Uterus (tissue), 4 donors: ENCODE data around the gene ZNF777. TPM values are rescaled to one million over a fixed set of nuclear protein-coding genes. Genes with fewer than 3 reads are reported as not detected.
"Not testable (repeated sequence)": the region's sequence is repeated elsewhere in the genome, so short reads cannot be mapped to it uniquely, and the experiment has no call there.

Experiments
- DNase-seq, 2 donors: peaks; one replicate each; pipeline ENCODE4 v3.0.0-alpha.2; 2019 to 2020
- H3K27ac ChIP-seq, 2 donors: fragments of 200-600 bp; sonication (generic); 1 replicate in 1 of 2; 2 replicates in 1 of 2; pipeline ENCODE4 v1.5.1; 2016 to 2018
- H3K27me3 ChIP-seq, 2 donors: fragments of 200-600 bp; sonication (generic); one replicate each; pipeline ENCODE4 v1.5.1; 2018 to 2019; ENCODE audit warnings: control low read depth in 1 of 2
- H3K36me3 ChIP-seq, 2 donors: fragments of 200-600 bp; sonication (generic); one replicate each; pipeline ENCODE4 v1.5.1; 2019; ENCODE audit warnings: control low read depth in 1 of 2
- H3K4me1 ChIP-seq, 2 donors: fragments of 200-600 bp; sonication (generic); one replicate each; pipeline ENCODE4 v1.5.1; 2018 to 2019; ENCODE audit warnings: control low read depth in 1 of 2
- H3K4me3 ChIP-seq, 2 donors: fragments of 200-600 bp; sonication (generic); 1 replicate in 1 of 2; 2 replicates in 1 of 2; pipeline ENCODE4 v1.5.1; 2018 to 2019; ENCODE audit warnings: mild to moderate bottlenecking in 1 of 2
- H3K9me3 ChIP-seq, 2 donors: fragments of 200-600 bp; sonication (generic); one replicate each; pipeline ENCODE4 v1.5.1; 2019; ENCODE audit warnings: control low read depth in 1 of 2
- CTCF ChIP-seq, 4 experiments: fragments of 200-600 bp in 2 of 4; fragments of 450-650 bp in 2 of 4; sonication (generic) in 2 of 4; IDR thresholded peaks; one replicate each; pipeline ENCODE4 v1.5.1; 2016 to 2019; ENCODE audit warnings: antibody characterized with exemption in 4 of 4, mild to moderate bottlenecking in 2 of 4, moderate library complexity in 1 of 4
- POLR2A ChIP-seq, 2 donors: fragments of 450-650 bp; IDR thresholded peaks; one replicate each; pipeline ENCODE4 v1.6.1; 2016; ENCODE audit warnings: antibody characterized with exemption in 2 of 2, mild to moderate bottlenecking in 1 of 2, moderate library complexity in 1 of 2
- intact Hi-C: fragments of 100-400 bp; cut with DNase I; formaldehyde crosslinking; loops from one replicate; pipeline ENCODE4 v1.15.1; 2023; ENCODE audit warnings: low total_unique reads
- total RNA-seq, 4 donors: library from RNA; depleted of rRNA in 3 of 4; stranded (reverse); fragments of >200 nt in 3 of 4; gene quantifications; one replicate each; pipeline versions ENCODE4 v1.1.0 to v1.2.4, GENCODE V29; 2014 to 2023
- donor health status: DM: yes; HTN: yes; CAD: no.

Gene ZNF777
- total RNA-seq, 4 donors from 2014 or later, result 4.4 to 15.9 (median 5.8) TPM

DNA sequence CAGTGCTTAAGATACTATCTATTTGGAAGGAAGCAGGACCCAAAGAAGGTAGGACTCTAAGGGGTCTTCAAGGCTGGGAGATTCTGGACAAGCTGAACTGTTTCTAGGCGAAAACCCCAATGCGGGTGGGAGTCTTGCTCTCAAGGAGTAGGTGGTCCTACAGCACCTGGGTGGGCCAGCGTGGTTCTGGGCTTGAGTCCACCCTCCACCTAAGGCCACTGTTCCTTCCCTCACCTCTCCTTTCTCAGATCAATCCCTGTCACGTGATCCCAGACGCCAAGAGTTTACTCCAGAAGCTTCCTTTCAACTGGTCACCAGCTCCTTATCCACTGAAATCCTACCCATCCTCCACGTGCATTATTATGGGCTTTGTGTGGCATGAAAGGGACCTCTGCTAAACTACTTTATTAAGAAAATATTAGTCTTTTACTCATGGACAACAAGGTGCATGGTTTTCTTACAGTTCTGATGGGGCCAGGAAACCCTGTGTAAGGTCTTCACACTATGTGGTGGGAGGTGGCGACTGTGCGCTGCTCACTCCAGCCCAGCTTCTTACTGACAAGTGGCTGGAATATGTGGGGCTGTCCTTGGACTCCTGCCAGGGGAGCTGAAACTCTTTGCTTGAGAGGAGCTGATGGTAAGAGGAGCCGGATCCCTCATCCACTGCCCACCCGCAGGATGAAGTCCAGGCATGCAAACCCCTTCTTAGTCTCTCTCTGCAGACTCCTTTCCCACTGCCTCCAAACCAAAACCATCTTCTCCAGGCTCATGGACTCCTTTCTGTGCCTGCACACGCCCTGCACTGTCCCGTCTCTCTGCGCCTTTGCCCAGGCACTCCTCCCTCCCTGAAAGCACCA lies 35.2 kb upstream of the ZNF777 start:
- no peaks in the 10 kb centered on the region for H3K36me3 ChIP-seq
- no peak for TF ChIP-seq POLR2A (IDR thresholded peaks at IDR 0.05)
- TF ChIP-seq CTCF (IDR thresholded peaks at IDR 0.05), result no peak
- no peaks in the 10 kb centered on the region for H3K4me1 ChIP-seq
- H3K4me3 ChIP-seq, result peak overlapping the region; percentile 64 to 75
- intact Hi-C loops, result no loop called here
- no peaks in the 10 kb centered on the region for H3K27me3 ChIP-seq
- H3K9me3 ChIP-seq, result no peaks in the 10 kb centered on the region
- peak overlapping the region; percentile 91 for H3K27ac ChIP-seq
- DNase-seq, result peak; percentile 74 to 85

DNA sequence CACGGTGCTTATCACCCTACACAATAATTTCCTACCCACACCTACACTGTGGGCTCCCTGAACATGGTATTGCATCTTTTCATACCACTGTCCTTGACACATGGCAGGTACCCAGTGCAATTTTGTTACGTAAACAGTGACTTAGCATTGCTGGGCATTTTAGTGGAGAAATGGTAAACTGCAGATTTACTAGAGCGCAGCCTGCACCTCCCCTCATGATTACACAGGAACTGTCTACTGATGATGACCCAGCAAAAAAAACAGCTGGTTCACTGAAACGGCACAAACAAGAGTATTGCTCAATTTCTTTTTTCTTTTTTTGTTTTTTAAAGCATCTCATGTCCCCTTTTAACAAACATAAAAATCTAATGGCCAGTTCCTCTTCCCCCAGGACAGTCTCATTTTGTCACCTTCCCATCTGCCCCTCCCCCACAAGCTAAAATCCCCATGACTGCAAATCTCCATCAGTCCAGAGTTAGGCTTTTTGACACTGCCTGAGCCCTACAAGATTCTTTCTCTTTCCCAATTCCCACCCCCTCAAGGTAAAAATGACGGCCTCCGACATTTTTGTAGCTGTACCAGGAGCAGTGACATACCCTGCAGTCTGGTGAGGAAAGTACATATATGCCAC lies 34.0 kb upstream of the ZNF777 start:
- no peak for TF ChIP-seq POLR2A (IDR thresholded peaks at IDR 0.05)
- no peak for TF ChIP-seq CTCF (IDR thresholded peaks at IDR 0.05)
- no peaks in the 10 kb centered on the region for H3K36me3 ChIP-seq
- no peak overlapping the region for H3K4me3 ChIP-seq
- H3K27me3 ChIP-seq, result no peaks in the 10 kb centered on the region
- intact Hi-C loops, result no loop called here
- DNase-seq, result no peak
- H3K4me1 ChIP-seq, result no peaks in the 10 kb centered on the region
- H3K9me3 ChIP-seq, result no peaks in the 10 kb centered on the region
- no peak overlapping the region for H3K27ac ChIP-seq

DNA sequence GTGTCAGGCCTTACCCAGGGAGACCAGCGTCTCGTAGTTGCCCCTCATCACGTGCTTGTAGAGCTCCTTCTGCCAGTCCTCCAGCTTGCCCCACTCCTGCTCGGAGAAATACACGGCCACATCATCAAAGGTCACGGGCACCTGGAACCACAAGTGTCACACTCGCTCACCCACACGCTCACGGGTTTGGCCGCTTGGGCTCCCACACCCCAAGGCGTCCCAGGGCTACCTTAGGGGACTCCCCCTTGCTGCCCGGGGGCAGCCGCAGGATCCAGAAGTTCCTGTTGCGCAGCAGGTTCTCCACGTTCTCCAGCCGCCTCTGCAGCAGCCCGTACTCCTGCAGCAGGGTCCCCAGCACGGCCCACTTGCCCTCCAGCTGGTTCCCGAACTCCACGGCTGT lies 33.1 kb upstream of the ZNF777 start:
- H3K36me3 ChIP-seq, result not testable (repeated sequence)

GRCh38 chr7:149493366-149493765 lies 32.5 kb upstream of the ZNF777 start:
- H3K4me3 ChIP-seq, result no peak overlapping the region
- no peaks in the 10 kb centered on the region for H3K9me3 ChIP-seq
- DNase-seq, result no peak
- no peaks in the 10 kb centered on the region for H3K4me1 ChIP-seq
- no peaks in the 10 kb centered on the region for H3K36me3 ChIP-seq
- TF ChIP-seq CTCF (IDR thresholded peaks at IDR 0.05), result no peak
- TF ChIP-seq POLR2A (IDR thresholded peaks at IDR 0.05), result no peak
- H3K27ac ChIP-seq, result no peak overlapping the region
- no peaks in the 10 kb centered on the region for H3K27me3 ChIP-seq
- intact Hi-C loops, result no loop called here

More for the DNA sequence above, 33.1 kb upstream of the ZNF777 start:
- H3K27me3 ChIP-seq, H3K4me3 ChIP-seq, H3K27ac ChIP-seq, intact Hi-C loops, H3K4me1 ChIP-seq, H3K9me3 ChIP-seq, DNase-seq: not testable (repeated sequence)

DNA sequence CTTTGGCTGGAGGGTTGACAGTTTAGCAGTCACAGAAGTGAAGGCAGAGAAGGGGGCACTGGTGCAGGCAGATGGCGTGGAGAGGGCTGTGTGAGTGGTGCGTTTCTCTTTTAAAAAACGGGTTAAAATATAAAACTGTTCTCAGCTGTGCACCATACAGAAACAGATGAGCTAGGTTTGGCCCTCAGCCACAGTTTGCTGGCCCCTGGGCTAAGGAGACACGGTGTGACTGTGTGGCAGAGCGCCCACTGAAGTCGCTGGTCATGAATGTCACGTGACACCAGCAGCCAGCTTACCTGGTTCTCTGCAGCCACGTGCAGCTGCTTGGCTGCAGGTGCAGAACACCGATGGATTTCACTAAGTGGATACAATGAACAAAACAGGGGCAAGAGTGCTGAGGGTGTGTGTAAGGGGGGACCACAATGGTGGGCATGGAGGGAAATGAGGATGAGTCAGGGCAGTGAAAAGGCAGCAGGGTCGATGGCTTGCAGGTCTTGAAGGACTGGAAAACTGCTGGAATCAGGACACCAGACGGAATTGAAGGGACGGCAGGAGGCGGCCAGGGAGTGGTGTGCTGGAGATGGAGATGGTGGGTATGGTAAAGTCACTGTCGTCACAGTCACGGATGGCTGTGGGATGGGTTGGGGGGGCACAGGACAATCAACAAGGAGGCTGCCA lies 29.4 kb upstream of the ZNF777 start:
- H3K36me3 ChIP-seq, result no peaks in the 10 kb centered on the region
- H3K4me1 ChIP-seq, result no peaks in the 10 kb centered on the region
- no peaks in the 10 kb centered on the region for H3K9me3 ChIP-seq
- intact Hi-C loops, result no loop called here
- no peak for TF ChIP-seq POLR2A (IDR thresholded peaks at IDR 0.05)
- no peak for TF ChIP-seq CTCF (IDR thresholded peaks at IDR 0.05)
- no peak overlapping the region for H3K4me3 ChIP-seq
- no peak overlapping the region for H3K27ac ChIP-seq
- H3K27me3 ChIP-seq, result no peaks in the 10 kb centered on the region
- DNase-seq, result no peak
